T-helper 9 cell (primary cell): ENCODE results near the gene WASHC2A.
"Not testable (repeated sequence)": the region's sequence is repeated elsewhere in the genome, so short reads cannot be mapped to it uniquely, and the experiment has no call there.

Experiments
- DNase-seq: peaks from one replicate; pipeline ENCODE4 v3.0.0-alpha.2; 2020

The WASHC2A gene

GRCh38 chr10:50061548-50061947 is 6.2 kb upstream of the WASHC2A start:
- not testable (repeated sequence) for DNase-seq

- no peak for DNase-seq
These were observed 4.7 kb upstream of the WASHC2A start for GRCh38 chr10:50063100-50063499.

- DNase-seq = not testable (repeated sequence)
These were observed 552 bp downstream of the WASHC2A start for GRCh38 chr10:50068352-50068659.

- not testable (repeated sequence) for DNase-seq
These were observed 7.4 kb downstream of the WASHC2A start for GRCh38 chr10:50075139-50075538.

GRCh38 chr10:50075544-50075943 is 7.8 kb downstream of the WASHC2A start:
- not testable (repeated sequence) for DNase-seq

- DNase-seq = not testable (repeated sequence)
These were observed 23.6 kb downstream of the WASHC2A start for GRCh38 chr10:50091304-50091703.

- not testable (repeated sequence) for DNase-seq
These were observed 25.2 kb downstream of the WASHC2A start for GRCh38 chr10:50092928-50093327.

GRCh38 chr10:50094630-50095029 is 26.9 kb downstream of the WASHC2A start:
- not testable (repeated sequence) for DNase-seq

- DNase-seq = not testable (repeated sequence)
These were observed 27.6 kb downstream of the WASHC2A start for GRCh38 chr10:50095402-50095801.

GRCh38 chr10:50096722-50097121 is 29.0 kb downstream of the WASHC2A start:
- DNase-seq = not testable (repeated sequence)

- DNase-seq = not testable (repeated sequence)
These were observed 30.9 kb downstream of the WASHC2A start for GRCh38 chr10:50098645-50099044.

- DNase-seq = not testable (repeated sequence)
These were observed 33.4 kb downstream of the WASHC2A start for GRCh38 chr10:50101139-50101582.

- not testable (repeated sequence) for DNase-seq
These were observed 34.0 kb downstream of the WASHC2A start for GRCh38 chr10:50101747-50102146.

- DNase-seq = not testable (repeated sequence)
These were observed 34.5 kb downstream of the WASHC2A start for GRCh38 chr10:50102267-50102666.

GRCh38 chr10:50108999-50109698 is 41.4 kb downstream of the WASHC2A start:
- not testable (repeated sequence) for DNase-seq

- not testable (repeated sequence) for DNase-seq
These were observed 44.8 kb downstream of the WASHC2A start for GRCh38 chr10:50112419-50113112.

GRCh38 chr10:50126765-50127164 is 59.0 kb downstream of the WASHC2A start:
- not testable (repeated sequence) for DNase-seq

- DNase-seq = not testable (repeated sequence)
These were observed 60.1 kb downstream of the WASHC2A start for GRCh38 chr10:50127770-50128292.

GRCh38 chr10:50131245-50131965 is 63.7 kb downstream of the WASHC2A start:
- DNase-seq = not testable (repeated sequence)

GRCh38 chr10:50132322-50132721 is 64.6 kb downstream of the WASHC2A start:
- DNase-seq = not testable (repeated sequence)

GRCh38 chr10:50132841-50133240 is 65.1 kb downstream of the WASHC2A start:
- not testable (repeated sequence) for DNase-seq

GRCh38 chr10:50143512-50144174 is 75.9 kb downstream of the WASHC2A start:
- not testable (repeated sequence) for DNase-seq

- not testable (repeated sequence) for DNase-seq
These were observed 77.8 kb downstream of the WASHC2A start for GRCh38 chr10:50145575-50145974.
